ENCODE measurements around the gene LRIG2. TPM values are rescaled to one million over a fixed set of nuclear protein-coding genes. Genes with fewer than 3 reads are reported as not detected.

LRIG2 gene
- total and polyA plus RNA-seq, 12 donors: 3.0 to 11.3 (median 8.3) TPM

DNA sequence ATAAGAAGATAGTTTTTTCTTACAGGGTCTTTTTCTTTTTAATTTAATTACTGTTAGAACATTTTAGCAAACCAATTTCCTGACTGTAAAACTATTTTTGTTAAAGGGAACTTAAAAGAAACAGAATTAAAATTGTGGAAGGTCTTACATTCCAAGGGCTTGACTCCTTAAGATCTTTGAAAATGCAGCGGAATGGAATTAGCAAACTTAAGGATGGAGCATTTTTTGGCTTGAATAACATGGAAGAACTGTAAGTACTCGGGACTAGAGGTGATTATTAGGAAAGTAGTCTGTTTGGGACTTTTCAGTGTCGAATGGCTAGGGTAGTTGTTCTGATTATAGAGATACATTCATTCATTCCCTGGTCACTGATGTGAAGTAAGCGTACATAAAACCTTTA is 21.5 kb downstream of the LRIG2 start:
- Histone ChIP-seq H3K9me3 (no peaks in the 10 kb centered on the region), H3K4me3 (no peak overlapping the region), H3K4me1 (peaks cover 0 to 43% (median 15%) of the 10 kb centered on the region in 9 donors), H3K27ac (no peak overlapping the region), H3K27me3 (no peaks in the 10 kb centered on the region), H3K36me3 (peaks cover 0 to 86% (median 43%) of the 10 kb centered on the region in 9 donors)
- intact Hi-C loops (cut with DNase I): no loop called here
- no peak for DNase-seq
- 94 to 96% methylated on average over 4 of the region's 4 CpGs for WGBS, 2 donors
- ATAC-seq: no peak
- TF ChIP-seq, protein P1, sequence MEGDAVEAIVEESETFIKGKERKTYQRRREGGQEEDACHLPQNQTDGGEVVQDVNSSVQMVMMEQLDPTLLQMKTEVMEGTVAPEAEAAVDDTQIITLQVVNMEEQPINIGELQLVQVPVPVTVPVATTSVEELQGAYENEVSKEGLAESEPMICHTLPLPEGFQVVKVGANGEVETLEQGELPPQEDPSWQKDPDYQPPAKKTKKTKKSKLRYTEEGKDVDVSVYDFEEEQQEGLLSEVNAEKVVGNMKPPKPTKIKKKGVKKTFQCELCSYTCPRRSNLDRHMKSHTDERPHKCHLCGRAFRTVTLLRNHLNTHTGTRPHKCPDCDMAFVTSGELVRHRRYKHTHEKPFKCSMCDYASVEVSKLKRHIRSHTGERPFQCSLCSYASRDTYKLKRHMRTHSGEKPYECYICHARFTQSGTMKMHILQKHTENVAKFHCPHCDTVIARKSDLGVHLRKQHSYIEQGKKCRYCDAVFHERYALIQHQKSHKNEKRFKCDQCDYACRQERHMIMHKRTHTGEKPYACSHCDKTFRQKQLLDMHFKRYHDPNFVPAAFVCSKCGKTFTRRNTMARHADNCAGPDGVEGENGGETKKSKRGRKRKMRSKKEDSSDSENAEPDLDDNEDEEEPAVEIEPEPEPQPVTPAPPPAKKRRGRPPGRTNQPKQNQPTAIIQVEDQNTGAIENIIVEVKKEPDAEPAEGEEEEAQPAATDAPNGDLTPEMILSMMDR (IDR thresholded peaks at IDR 0.05): no peak

DNA sequence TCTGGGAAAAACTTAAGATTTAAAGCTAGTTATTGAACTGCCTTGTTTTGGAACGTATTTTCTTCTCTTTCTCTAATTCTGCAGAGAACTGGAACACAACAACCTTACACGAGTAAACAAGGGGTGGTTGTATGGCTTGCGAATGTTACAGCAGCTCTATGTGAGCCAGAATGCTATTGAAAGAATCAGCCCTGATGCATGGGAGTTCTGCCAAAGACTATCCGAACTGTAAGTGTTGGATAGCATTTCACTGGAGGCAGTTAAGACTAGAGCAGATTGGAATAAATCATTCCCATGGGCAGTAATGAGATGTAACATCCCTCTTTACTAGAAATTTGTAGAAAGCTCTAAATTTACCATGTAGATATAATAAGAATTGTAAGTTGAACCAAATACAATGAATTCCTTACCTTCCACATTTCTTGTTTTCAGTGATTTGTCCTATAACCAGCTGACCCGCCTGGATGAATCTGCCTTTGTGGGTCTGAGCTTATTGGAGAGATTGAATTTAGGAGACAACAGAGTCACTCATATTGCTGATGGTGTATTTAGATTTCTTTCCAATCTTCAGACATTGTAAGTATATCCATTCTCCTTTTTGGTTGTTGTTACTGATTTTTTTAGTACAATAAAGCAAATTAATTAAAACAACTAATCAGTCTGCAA is 22.9 kb downstream of the LRIG2 start:
- Histone ChIP-seq H3K27ac (peak overlapping the region in 5 of 10 donors; percentile 5 to 49 (median 17)), H3K4me1 (peaks cover 0 to 40% (median 15%) of the 10 kb centered on the region in 9 donors), H3K4me3 (no peak overlapping the region), H3K36me3 (peaks cover 0 to 100% (median 55%) of the 10 kb centered on the region in 9 donors), H3K9me3 (no peaks in the 10 kb centered on the region), H3K27me3 (no peaks in the 10 kb centered on the region)
- TF ChIP-seq, protein P1 (IDR thresholded peaks at IDR 0.05): no peak
- intact Hi-C loops (cut with DNase I): no loop called here
- DNase-seq (no peak), ATAC-seq (peak in 6 of 8 donors; percentile 62 to 89 (median 69))
- WGBS, 2 donors: 53 to 56% methylated on average over 5 of the region's 5 CpGs

DNA sequence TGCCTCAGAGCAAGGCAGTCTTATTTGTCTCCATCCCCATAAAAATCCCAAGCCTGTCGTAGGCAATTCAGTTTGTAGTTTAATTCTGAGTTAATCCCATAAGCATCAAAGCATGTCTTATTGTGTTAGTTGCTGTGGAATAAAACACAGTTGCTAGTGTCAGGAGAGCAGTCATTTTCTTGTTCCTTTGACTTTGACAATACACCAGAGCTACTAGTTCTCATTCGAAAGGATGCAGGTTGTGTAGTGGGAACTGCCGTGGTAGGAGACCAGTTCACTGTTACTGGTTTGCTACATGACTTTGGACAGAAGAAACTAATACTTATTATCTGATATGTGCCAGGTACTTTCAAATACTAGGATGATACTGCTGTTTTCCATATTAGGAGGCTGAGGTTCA is 23.5 kb downstream of the LRIG2 start:
- 93 to 96% methylated on average over 3 of the region's 3 CpGs for WGBS, 2 donors
- intact Hi-C loops (cut with DNase I): no loop called here
- no peak for ATAC-seq
- Histone ChIP-seq H3K4me3 (no peak overlapping the region), H3K36me3 (peaks cover 0 to 100% (median 61%) of the 10 kb centered on the region in 9 donors), H3K4me1 (peaks cover 0 to 34% (median 11%) of the 10 kb centered on the region in 9 donors), H3K27me3 (no peaks in the 10 kb centered on the region), H3K9me3 (no peaks in the 10 kb centered on the region), H3K27ac (peak overlapping the region in 2 of 10 donors; percentile 6 to 17)
- DNase-seq: no peak
- TF ChIP-seq, protein P1 (IDR thresholded peaks at IDR 0.05): no peak

DNA sequence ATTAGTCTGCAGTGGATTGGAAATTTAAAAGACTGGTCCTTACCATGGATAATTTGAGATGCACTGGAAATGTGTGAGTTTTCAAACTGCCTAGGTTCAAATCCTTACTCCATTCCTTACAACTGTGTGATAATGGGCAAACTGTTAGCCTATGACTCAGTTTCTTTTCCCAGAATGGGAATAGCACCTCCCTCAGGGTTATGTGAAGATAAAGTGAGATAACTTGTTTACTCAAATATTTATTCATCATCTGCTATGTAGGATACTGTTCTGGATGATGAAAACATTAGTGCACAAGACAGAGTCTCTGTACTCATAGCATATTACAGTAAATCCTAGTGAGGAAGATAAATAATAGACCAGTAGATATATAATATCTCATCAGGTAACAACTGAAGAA is 28.6 kb downstream of the LRIG2 start:
- peaks cover 0 to 100% (median 66%) of the 10 kb centered on the region in 9 donors for H3K36me3 ChIP-seq
- ATAC-seq (no peak), DNase-seq (no peak)
- H3K27me3 ChIP-seq: no peaks in the 10 kb centered on the region
- TF ChIP-seq, protein P1 (IDR thresholded peaks at IDR 0.05): no peak
- peaks cover 0 to 15% (median 7%) of the 10 kb centered on the region in 9 donors for H3K4me1 ChIP-seq
- no peaks in the 10 kb centered on the region for H3K9me3 ChIP-seq
- intact Hi-C loops (cut with DNase I): no loop called here
- H3K4me3 ChIP-seq: no peak overlapping the region
- no peak overlapping the region for H3K27ac ChIP-seq
